Hepatocyte (in vitro differentiated cells): ENCODE measurements around the gene PNKP. TPM values are rescaled to one million over a fixed set of nuclear protein-coding genes. Genes with fewer than 3 reads are reported as not detected.

Experiments
- DNase-seq: peaks from one replicate; pipeline ENCODE4 v3.0.0-alpha.2; 2016; ENCODE audit warnings: low spot score
- H2AFZ ChIP-seq: fragments of 200-600 bp; sonication (generic); 2 replicates; pipeline ENCODE4 v1.6.0; 2016; ENCODE audit warnings: antibody characterized with exemption, mild to moderate bottlenecking
- H3K27ac ChIP-seq: fragments of 200-600 bp; sonication (generic); 2 replicates; pipeline ENCODE4 v1.5.1; 2016; ENCODE audit warnings: mild to moderate bottlenecking
- H3K27me3 ChIP-seq: fragments of 200-600 bp; sonication (generic); 2 replicates; pipeline ENCODE4 v1.6.1; 2016
- H3K36me3 ChIP-seq: fragments of 200-600 bp; sonication (generic); replicated peaks from 2 replicates; pipeline ENCODE4 v1.5.1; 2016; ENCODE audit warnings: low read depth; ENCODE audit not compliant: insufficient read depth
- H3K4me1 ChIP-seq: fragments of 200-600 bp; sonication (generic); 2 replicates; pipeline ENCODE4 v1.5.1; 2016; ENCODE audit warnings: mild to moderate bottlenecking, moderate library complexity; ENCODE audit not compliant: insufficient read depth
- H3K4me2 ChIP-seq: fragments of 200-600 bp; sonication (generic); 2 replicates; pipeline ENCODE4 v1.6.0; 2016
- H3K4me3 ChIP-seq: fragments of 200-600 bp; sonication (generic); 2 replicates; pipeline ENCODE4 v1.5.1; 2016; ENCODE audit warnings: mild to moderate bottlenecking
- H3K79me2 ChIP-seq: fragments of 200-600 bp; sonication (generic); 2 replicates; pipeline ENCODE4 v1.6.0; 2017; ENCODE audit warnings: mild to moderate bottlenecking
- H3K9me2 ChIP-seq: fragments of 200-600 bp; sonication (generic); replicated peaks from 2 replicates; pipeline ENCODE4 v1.6.0; 2017; ENCODE audit warnings: mild to moderate bottlenecking; ENCODE audit not compliant: insufficient read depth
- H3K9me3 ChIP-seq: fragments of 200-600 bp; sonication (generic); 2 replicates; pipeline ENCODE4 v1.5.1; 2016; ENCODE audit warnings: low read depth, mild to moderate bottlenecking
- H4K20me1 ChIP-seq: fragments of 200-600 bp; sonication (generic); 2 replicates; pipeline ENCODE4 v1.6.0; 2016; ENCODE audit warnings: mild to moderate bottlenecking; ENCODE audit not compliant: insufficient read depth, poor library complexity, severe bottlenecking
- CTCF ChIP-seq: fragments of 200-600 bp; sonication (generic); IDR thresholded peaks from 2 replicates; pipeline ENCODE4 v1.5.1; 2016; ENCODE audit warnings: antibody characterized with exemption, mild to moderate bottlenecking; ENCODE audit not compliant: poor library complexity
- EZH2 ChIP-seq: fragments of 200-600 bp; sonication (generic); IDR thresholded peaks from 2 replicates; pipeline ENCODE4 v1.6.1; 2016; ENCODE audit warnings: antibody characterized with exemption, mild to moderate bottlenecking, borderline replicate concordance
- EZH2phosphoT487 ChIP-seq: fragments of 200-600 bp; sonication (generic); IDR thresholded peaks from one replicate; pipeline ENCODE4 v1.6.1; 2018; ENCODE audit warnings: antibody characterized with exemption, mild to moderate bottlenecking, low read depth, moderate library complexity; ENCODE audit not compliant: unreplicated experiment, severe bottlenecking
- WGBS: methylation state at CpG from one replicate; pipeline ENCODE4 v1.1.6; 2016; ENCODE audit warnings: low lambda C conversion rate; ENCODE audit errors: missing lambda C conversion rate; 5-methylcytosine and 5-hydroxymethylcytosine counted together
- polyA plus RNA-seq: library from polyadenylated mRNA; unstranded; fragments of >200 nt; fragmentation: Nextera tagmentation; extraction: Ambion mirVana; gene quantifications from 2 replicates; pipeline ENCODE4 v1.2.1, GENCODE V29; 2016
- total RNA-seq: library from RNA; depleted of rRNA; stranded (reverse); fragments of >200 nt; gene quantifications from 2 replicates; pipeline ENCODE4 v1.2.3, GENCODE V29; 2014

PNKP gene
- total and polyA plus RNA-seq, 2 experiments from 2014 or later = 27.0 to 68.6 TPM

DNA sequence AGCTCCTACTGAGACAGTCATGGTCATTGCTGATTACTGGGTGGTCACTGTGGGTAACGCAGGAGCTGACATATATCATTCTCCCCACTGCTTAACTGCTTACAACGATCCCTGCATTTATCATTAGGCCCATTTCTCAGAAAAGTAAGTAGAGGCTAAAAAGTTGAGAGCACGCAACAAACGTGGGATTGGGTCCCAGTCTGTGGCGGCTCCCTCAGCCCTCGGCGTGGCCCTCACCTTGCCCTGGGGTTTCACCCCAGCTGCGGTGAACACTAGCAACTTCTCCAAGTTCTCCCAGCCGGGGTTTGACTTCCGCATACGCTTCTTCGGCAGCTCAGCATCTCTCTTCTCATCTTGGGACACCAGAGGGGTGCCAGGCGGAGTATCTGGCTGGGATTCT, 2.5 kb downstream of the PNKP start:
- H3K36me3 ChIP-seq = no peaks in the 10 kb centered on the region
- peak overlapping the region; percentile 75 for H3K4me2 ChIP-seq
- 98% methylated on average over 13 of the region's 13 CpGs for WGBS

GRCh38 chr19:49863935-49864320, 3.4 kb downstream of the PNKP start:
- Histone ChIP-seq H3K27ac (no peak overlapping the region), H3K4me3 (no peak overlapping the region), H2AFZ (no peak overlapping the region), H3K9me3 (no peaks in the 10 kb centered on the region), H3K79me2 (peaks cover 28% of the 10 kb centered on the region), H3K4me1 (peaks cover 24% of the 10 kb centered on the region), H4K20me1 (peaks cover 10% of the 10 kb centered on the region), H3K9me2 (no peaks in the 10 kb centered on the region), H3K36me3 (no peaks in the 10 kb centered on the region), H3K4me2 (no peak overlapping the region), H3K27me3 (no peaks in the 10 kb centered on the region)
- over 99% methylated on average over 16 of the region's 17 CpGs for WGBS
- TF ChIP-seq EZH2 (no peak), CTCF (no peak), EZH2phosphoT487 (no peak)
- DNase-seq = no peak

More for the DNA sequence above, 2.5 kb downstream of the PNKP start:
- Histone ChIP-seq H3K4me1 (peaks cover 25% of the 10 kb centered on the region), H3K9me3 (no peaks in the 10 kb centered on the region), H4K20me1 (peaks cover 10% of the 10 kb centered on the region), H2AFZ (no peak overlapping the region), H3K27ac (no peak overlapping the region), H3K4me3 (no peak overlapping the region), H3K9me2 (no peaks in the 10 kb centered on the region), H3K79me2 (peaks cover 28% of the 10 kb centered on the region), H3K27me3 (no peaks in the 10 kb centered on the region)
- TF ChIP-seq CTCF (no peak), EZH2phosphoT487 (no peak), EZH2 (no peak)
- DNase-seq = no peak

GRCh38 chr19:49863254-49863934, 4.0 kb downstream of the PNKP start:
- Histone ChIP-seq H2AFZ (no peak overlapping the region), H3K4me1 (peaks cover 18% of the 10 kb centered on the region), H3K9me3 (no peaks in the 10 kb centered on the region), H3K27ac (no peak overlapping the region), H3K9me2 (no peaks in the 10 kb centered on the region), H4K20me1 (peaks cover 10% of the 10 kb centered on the region), H3K4me3 (no peak overlapping the region), H3K79me2 (peaks cover 28% of the 10 kb centered on the region), H3K27me3 (no peaks in the 10 kb centered on the region), H3K36me3 (no peaks in the 10 kb centered on the region), H3K4me2 (no peak overlapping the region)
- TF ChIP-seq CTCF (no peak), EZH2 (no peak), EZH2phosphoT487 (no peak)
- WGBS = 94% methylated on average over 24 of the region's 24 CpGs
- DNase-seq = no peak
